A204.1 (cell line): ENCODE data around the gene MAP7.
"Not testable (repeated sequence)": the region's sequence is repeated elsewhere in the genome, so short reads cannot be mapped to it uniquely, and the experiment has no call there.

ENCODE experiments used
- FAIRE-seq: peaks from 2 replicates; lab custom pipeline; 2012; peaks lifted over from hg19 to GRCh38; lab: Jason Lieb, UNC

Gene MAP7

DNA sequence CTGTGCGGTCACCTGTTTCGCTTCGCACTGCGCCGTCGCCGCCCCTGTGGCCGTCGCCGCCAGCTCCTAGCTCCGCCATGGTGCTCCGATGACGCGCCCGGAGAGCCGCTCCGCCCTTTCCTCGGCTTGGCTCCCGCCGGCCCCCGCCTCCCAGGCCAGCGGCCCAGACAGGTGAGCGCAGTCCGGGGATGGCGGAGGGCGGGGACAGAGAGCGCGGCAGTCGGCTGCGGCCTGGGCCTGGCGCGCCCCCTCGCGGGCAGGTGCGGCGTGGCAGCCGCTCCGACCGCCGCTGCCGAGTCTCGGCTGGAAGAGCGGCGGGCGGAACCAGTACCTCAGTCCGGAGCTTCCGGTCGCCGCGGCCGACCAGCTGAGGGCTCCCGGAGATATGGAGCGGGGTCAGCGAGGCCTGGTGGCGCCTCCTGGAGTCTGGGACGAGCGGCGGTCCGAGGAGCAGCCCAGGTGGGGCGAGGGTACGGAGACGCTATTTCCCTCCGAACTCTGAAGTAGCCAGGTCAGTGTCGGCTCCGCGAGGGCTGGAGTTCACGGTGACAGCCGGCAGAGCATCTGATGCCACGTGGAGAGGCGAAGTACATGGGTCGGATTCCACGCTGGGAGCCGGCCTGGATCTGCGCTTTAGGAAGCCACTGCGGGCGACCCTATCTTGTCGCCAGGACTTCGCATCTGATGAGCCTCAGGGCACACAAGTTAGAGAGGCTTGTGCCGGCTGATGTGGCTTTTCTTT is at the start of gene MAP7:
TSS of gene MAP7 (minus strand) at position 93 of the 742 bp plus-strand sequence. CDS start at position 79, 14 bp downstream.
- FAIRE-seq, result no peak

DNA sequence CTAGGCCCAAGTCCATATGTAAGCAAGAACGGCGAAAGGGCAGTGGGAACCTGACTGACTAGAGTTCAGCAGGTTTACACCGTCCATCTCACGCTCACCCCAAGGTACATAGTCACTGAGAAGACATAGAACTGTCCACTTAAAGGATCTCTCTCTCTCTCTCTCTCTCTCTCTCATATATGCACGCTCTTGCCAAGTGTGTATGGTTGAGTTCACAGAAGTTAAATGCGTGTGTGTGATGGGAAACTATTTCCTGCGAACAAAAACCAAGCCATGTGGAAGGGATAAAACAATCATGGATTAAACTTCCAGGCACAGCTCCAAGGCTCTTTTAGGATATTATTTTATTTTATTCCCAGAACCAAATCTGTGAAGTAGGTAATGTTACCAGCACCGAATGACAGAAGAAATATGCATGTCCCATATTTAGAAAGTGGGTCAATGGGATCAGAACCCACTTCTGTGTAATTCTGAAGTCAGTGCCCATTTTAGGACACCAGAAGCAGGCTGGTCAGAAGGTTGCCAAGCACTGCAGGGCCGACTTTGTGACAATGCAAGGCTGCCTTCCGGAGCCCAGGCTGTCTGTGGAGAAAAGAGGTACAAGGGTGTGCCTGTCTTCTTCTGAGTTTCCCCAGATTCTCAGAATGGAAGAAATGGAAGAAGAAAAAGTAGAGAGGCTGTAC is 49.2 kb upstream of the MAP7 start:
- FAIRE-seq, result no peak

DNA sequence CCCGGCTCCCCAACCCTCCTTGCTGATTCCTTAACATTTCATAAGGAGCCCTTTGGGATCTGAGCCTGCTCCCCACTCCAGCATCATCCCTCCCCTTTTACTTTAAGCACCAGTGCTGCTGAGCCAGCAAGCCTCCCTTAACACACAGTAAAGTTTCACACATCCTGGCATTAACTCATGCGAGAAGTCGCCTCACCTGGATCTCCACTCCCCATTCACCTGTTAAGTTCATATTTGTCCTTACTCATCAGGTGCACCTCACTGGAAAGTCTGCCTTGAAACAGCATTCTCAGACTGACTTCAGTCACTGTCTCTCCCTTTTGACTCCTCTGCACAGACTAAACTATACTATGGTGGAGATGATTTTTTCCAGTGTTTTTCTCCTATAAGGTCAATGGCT is 47.8 kb upstream of the MAP7 start:
- no peak for FAIRE-seq

GRCh38 chr6:136594671-136595070 is 44.4 kb upstream of the MAP7 start:
- no peak for FAIRE-seq

DNA sequence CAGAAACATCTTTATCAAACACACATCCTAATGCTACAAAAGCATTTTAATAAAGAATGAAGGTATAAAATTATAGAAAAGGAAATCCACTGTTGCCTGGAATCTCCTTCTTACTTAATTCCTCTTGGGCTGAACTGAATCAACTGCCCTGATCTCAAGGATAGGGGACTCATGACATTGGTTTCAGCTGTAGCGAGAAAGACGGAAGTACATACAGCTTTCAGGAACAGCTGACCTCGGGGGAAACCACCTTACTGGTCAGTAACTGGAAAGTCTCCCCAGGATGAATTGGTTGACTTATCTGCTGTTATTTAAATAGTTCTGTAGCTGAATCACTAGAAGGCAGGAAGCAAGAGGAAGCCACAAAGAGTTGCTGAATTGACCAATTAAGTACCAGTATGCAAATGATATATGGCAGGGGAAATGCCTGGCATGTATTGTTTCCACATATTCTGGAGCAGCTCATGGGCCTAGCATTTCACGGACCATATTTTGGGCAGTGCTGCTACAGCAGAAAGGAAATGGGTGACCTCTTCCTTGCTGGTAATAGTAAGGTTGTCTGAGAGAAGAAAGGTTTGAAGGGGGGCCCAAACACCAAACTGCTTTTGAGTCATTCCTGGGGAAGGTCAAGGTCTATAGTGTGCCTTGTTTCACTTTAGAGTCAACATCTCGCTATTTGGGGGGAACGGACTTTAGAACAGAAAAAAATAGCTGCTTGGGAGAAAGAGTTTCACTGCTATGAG is 43.7 kb upstream of the MAP7 start:
- FAIRE-seq, result no peak

DNA sequence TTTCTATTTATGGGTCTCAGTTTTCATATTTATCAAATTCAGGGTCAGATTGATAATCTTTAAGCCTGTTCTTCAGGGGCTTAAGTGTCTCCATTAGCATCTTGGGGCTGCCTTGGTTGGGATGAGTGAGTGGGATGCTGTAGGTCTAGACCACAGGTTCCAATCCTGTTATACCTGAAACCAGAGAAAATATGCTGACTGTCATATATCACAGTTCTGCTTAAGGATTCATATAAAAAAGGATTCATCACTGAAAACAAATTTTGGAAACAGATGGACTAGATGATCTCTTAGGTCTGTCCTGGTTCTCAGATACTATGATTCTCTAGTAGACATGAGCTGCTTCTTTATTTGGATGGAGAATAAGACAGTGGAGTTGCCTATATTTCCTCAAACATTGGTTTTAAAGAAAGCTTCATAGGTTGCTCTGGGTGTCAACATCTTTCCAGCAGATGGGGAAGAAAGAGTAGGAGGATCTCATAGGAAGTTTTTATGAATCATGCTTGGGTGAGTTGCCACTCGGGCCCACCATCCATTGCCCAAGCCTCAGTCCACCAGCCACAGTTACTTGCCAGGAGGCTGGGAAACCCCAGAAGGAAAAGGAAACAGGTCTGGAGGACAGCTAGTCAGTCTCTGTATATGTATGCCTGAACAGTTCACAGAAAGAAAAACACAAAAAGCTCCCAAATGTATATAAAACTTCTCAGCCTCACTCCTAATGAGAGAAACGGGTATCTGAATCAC is 42.9 kb upstream of the MAP7 start:
- no peak for FAIRE-seq

GRCh38 chr6:136591617-136592016 is 41.4 kb upstream of the MAP7 start:
- no peak for FAIRE-seq

DNA sequence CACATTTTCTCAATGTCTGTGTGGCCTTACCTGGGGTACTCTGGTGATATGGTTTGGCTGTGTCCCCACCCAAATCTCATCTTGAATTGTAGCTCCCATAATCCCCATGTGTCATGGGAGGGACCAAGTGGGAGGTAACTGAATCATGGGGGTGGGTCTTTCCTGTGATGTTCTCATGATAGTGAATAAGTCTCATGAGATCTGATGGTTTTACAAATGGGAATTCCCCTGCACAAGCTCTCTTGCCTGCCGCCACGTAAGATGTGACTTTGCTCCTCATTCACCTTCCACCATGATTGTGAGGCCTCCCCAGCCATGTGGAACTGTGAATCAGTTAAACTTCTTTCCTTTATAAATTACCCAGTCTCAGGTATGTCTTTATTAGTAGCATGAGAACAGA is 40.6 kb upstream of the MAP7 start:
- FAIRE-seq, result not testable (repeated sequence)

GRCh38 chr6:136587527-136587926 is 37.3 kb upstream of the MAP7 start:
- FAIRE-seq, result no peak

DNA sequence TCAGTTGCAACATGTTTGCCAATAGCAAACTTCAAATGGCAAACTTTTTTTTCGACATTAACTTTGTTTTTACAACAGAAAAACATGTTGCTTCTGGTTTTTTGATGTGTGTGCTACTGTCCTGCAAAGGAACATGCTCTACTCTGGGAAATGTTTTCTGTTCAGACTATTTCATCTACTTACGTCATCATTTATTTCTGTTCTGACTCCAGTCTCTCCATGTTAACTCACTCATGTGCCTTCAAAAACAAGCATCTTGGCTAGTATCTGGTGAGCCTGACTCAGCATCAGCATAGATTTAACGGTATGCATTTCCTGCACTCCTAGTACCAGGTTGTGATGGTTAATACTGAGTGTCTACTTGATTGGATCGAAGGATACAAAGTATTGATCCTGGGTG is 36.1 kb upstream of the MAP7 start:
- no peak for FAIRE-seq

DNA sequence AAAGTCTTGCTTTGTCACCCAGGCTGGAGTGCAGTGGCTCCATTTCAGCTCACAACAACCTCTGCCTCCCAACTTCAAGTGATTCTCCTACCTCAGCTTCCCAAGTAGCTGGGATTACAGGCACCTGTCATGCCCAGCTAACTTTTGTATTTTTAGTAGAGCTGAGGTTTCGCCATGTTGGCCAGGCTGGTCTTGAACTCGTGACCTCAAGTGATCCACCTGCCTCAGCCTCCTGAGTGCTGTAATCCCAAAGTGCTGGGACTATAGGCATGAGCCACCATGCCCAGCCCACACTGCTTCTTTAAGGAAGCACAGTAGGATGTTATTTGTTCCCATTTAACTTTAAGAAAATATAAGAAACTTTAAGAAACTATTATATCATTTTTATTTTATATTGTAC is 35.3 kb upstream of the MAP7 start:
- not testable (repeated sequence) for FAIRE-seq

DNA sequence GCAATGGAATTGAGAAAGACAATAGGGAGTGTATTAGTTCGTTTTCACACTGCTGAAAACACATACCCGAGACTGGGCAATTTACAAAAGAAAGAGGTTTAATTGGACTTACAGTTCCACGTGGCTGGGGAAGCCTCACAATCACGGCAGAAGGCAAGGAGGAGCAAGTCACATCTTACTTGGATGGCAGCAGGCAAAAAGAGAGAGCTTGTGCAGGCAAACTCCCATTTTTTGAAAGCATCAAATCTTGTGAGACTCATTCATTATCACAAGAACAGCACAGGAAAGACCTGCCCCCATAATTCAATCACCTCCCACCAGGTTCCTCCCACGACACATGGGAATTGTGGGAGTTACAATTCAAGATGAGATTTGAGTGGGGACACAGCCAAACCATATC is 34.1 kb upstream of the MAP7 start:
- FAIRE-seq, result not testable (repeated sequence)

DNA sequence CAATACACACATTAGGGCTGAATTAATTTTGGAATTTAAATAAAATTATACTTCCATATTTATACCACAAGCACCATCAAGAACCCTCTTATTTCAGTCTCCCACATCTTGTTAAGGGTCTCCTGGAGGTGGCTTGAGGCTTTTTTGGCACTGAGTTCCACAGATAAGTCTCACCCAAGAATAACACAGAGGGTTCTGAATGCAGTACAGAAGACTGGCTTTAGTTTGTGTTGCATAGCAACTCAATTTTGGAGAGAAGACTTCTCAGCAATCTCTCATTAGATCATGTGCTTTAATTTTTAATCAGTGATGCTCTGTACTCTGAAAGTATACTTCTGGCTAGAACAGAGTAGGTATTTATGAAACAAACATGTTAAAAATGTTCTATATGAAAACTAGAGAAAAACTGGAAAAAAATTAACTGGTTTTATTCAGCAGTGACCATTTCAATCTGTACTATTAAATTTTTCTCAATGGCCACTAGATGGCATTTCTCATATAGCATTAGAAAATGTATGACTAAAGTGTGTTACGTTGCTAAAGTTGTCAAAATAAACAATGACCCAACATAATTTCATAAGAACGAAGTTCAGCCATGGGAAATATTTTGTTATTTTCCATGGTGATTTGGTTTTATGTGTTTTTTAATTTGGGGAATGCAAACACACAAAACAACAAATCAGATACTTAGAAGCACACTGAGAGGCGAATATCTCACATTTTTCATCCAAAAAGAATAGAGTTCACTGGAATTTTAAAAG is 32.7 kb upstream of the MAP7 start:
- peak; percentile 78 for FAIRE-seq

- no peak for FAIRE-seq
Observed at GRCh38 chr6:136579800-136580199, 29.6 kb upstream of the MAP7 start.

- FAIRE-seq, result no peak
Observed at GRCh38 chr6:136576821-136577220, 26.6 kb upstream of the MAP7 start.

DNA sequence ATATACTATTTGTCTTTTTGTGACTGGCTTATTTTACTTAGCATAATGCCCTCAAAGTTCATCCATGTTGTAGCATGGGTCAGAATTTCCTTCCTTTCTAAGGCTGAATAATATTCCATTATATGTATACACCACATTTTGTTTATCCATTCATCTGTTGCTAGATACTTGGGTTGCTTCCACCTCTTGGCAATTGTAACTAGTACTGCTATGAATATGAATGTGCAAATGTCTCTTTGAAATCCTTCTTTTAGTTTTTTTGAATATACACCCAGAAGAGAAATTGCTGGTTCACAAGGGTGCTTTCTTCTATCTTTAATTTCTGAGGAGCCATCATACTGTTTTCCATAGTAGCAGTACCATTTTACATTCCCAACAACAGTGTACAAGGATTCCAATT is 21.3 kb upstream of the MAP7 start:
- FAIRE-seq, result no peak

DNA sequence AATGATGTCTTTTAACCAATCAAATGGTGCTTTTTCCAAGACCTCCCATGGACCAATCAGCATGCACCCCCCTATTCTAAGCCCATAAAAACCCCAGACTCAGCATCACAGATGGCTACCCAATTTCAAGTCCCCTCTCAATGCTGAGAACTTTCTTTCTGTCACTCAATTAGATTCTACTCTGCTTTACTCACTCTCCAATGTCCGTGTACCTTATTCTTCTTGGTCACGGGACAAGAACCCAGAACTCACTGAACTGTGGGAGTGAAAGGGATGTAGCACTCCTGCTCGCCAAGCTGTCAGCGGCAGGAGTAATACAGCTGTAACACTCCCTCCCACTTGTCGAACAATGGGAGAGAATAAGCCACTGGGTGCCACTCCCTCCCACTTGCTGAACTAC is 20.8 kb upstream of the MAP7 start:
- FAIRE-seq, result no peak

- no peak for FAIRE-seq
Observed at GRCh38 chr6:136568129-136568528, 17.9 kb upstream of the MAP7 start.

DNA sequence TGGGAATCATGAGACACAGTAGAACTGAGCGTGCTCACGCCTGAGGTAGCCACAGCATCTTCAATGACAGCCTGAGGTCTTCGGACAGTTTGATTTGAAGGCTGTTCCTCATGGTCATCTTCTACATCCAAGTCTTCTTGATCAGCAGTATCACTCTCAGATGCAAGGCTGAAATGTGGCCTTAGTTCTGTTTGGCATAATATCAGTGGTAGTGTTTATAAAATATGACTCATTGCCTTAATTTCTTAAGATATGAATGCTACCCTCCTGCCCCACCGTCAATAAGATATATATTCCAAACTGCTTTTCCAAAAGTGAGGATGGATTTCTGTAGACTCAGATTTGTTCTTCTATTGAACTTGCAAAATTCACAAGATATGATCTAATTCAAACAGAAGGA is 17.5 kb upstream of the MAP7 start:
- no peak for FAIRE-seq

DNA sequence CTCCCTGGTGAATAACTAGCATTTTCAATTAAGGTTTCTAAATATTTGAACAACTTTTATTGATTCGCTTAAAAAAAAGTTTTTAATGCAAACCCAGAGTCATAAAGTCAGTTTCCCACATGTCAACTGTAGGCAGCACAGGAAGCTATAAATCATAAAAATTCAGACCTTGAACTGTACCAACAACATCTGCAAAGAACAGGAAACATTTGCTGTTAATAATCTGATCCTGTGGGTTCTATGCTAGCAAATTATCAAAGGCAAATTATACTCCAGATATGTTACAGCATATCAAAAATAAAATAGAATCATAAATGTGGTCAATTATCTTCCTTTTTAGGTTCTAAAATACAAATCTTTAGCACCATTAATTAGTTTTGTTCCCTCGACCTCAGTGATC is 16.6 kb upstream of the MAP7 start:
- FAIRE-seq, result no peak

- FAIRE-seq, result no peak
Observed at GRCh38 chr6:136566007-136566487, 15.8 kb upstream of the MAP7 start.

- no peak for FAIRE-seq
Observed at GRCh38 chr6:136564180-136564579, 14.0 kb upstream of the MAP7 start.
